A673 (cell line): Measurements from ENCODE around the gene ZNFX1.

Experiments
- EZH2 ChIP-seq: fragments of 200-600 bp; sonication (generic); IDR thresholded peaks from 2 replicates; pipeline ENCODE4 v1.6.1; 2017; ENCODE audit warnings: borderline replicate concordance, low read depth, mild to moderate bottlenecking, mixed read lengths, antibody characterized with exemption, low read length; ENCODE audit not compliant: poor library complexity, severe bottlenecking
- TF ChIP-seq, protein P1 (sequence below): fragments of 300-800, 200-600 bp; sonication (generic); conservative IDR thresholded peaks from 2 replicates; pipeline ENCODE4 v1.5.1; 2017; ENCODE audit warnings: low read depth, mild to moderate bottlenecking, antibody characterized with exemption, low read length, moderate library complexity, mixed read lengths

DNA sequence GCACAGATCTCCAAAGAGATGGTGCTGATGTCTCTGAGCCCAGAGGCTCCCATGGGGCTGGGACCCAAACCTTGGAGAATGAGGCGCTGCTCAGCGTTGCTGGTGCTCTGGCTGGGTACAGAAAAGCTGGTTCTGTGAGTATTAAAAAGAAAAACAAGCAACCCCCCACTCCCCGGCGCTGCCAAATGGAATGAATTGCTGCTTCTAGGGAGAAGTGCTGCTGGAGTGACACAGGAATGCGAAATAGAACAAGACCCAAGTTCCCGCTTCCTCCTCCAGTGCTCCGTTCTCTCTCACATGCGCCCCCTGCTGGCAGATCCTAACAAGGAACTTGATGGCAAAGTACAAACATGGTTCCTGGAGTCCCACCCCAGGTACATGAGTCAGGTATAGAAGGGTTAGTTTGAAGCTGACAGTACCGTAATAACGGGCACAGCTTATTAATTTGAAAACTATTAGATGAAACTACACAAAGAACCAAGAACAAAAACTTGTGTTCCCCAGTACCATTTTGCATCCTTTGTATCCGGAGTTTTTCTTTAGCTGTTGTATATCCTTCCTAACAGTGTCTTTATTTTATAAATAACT, 60.8 kb downstream of the ZNFX1 start:
- TF ChIP-seq, protein P1, sequence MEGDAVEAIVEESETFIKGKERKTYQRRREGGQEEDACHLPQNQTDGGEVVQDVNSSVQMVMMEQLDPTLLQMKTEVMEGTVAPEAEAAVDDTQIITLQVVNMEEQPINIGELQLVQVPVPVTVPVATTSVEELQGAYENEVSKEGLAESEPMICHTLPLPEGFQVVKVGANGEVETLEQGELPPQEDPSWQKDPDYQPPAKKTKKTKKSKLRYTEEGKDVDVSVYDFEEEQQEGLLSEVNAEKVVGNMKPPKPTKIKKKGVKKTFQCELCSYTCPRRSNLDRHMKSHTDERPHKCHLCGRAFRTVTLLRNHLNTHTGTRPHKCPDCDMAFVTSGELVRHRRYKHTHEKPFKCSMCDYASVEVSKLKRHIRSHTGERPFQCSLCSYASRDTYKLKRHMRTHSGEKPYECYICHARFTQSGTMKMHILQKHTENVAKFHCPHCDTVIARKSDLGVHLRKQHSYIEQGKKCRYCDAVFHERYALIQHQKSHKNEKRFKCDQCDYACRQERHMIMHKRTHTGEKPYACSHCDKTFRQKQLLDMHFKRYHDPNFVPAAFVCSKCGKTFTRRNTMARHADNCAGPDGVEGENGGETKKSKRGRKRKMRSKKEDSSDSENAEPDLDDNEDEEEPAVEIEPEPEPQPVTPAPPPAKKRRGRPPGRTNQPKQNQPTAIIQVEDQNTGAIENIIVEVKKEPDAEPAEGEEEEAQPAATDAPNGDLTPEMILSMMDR: peak; percentile 89
- no peak for TF ChIP-seq EZH2
